Esophagus muscularis mucosa (tissue), 4 donors: ENCODE results near the gene KAZN.

ENCODE experiments used
- CTCF ChIP-seq, 3 experiments: fragments of 200-600 bp in 2 of 3; fragments of 450-650 bp in 1 of 3; sonication (generic) in 2 of 3; IDR thresholded peaks; one replicate each; pipeline ENCODE4 v1.5.1; 2017 to 2019; ENCODE audit warnings: antibody characterized with exemption in 3 of 3, mild to moderate bottlenecking in 2 of 3, moderate library complexity in 1 of 3
- EP300 ChIP-seq: sonication (generic); formaldehyde crosslinking; IDR thresholded peaks from one replicate; pipeline ENCODE4 v1.6.1; 2017; ENCODE audit warnings: antibody characterized with exemption
- POLR2A ChIP-seq: fragments of 450-650 bp; IDR thresholded peaks from one replicate; pipeline ENCODE4 v1.6.1; 2017; ENCODE audit warnings: antibody characterized with exemption, moderate library complexity, mild to moderate bottlenecking, low read depth
- POLR2AphosphoS5 ChIP-seq, 2 donors: sonication (generic); formaldehyde crosslinking; IDR thresholded peaks; one replicate each; pipeline ENCODE4 v1.6.1; 2017; ENCODE audit warnings: antibody characterized with exemption in 2 of 2

DNA sequence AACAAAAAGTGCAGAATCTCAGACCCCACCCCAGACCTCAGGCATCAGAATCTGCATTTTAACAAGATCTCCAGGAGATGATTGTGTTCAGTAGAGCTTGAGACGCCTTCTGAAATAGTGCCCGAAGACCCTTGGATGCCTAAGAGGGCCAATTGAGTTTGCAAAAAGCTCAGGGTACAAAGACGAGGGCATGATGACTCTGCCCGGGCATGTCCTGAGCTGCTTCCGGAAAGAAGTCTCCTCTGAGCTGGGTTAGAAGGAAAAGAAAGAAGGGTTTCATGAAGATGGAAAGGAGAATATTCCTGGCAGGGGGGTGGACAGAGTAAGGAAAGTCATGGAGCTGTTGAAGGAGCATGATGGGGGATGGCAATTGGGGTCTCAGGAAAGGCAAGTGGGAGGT lies 308.9 kb downstream of the KAZN start:
- TF ChIP-seq CTCF (IDR thresholded peaks at IDR 0.05) (no peak), POLR2A (no peak), POLR2AphosphoS5 (IDR thresholded peaks at IDR 0.05) (no peak), EP300 (no peak)
